ENCODE results near the gene CEACAM7.

- no peak for TF ChIP-seq EZH2 (IDR thresholded peaks at IDR 0.05; ENCODE audit: insufficient read depth, poor library complexity, severe bottlenecking)
- no peak for TF ChIP-seq EZH2phosphoT487 (IDR thresholded peaks at IDR 0.05; ENCODE audit: insufficient read depth, low read depth)
These were observed 46.1 kb upstream of the CEACAM7 start for GRCh38 chr19:41734156-41734555.

Data from GM23248 (cell line).